ENCODE measurements around the gene UBE2R2.

- TF ChIP-seq POLR2A (IDR thresholded peaks at IDR 0.05) (no peak), CTCF (IDR thresholded peaks at IDR 0.05) (no peak), POLR2AphosphoS5 (IDR thresholded peaks at IDR 0.05) (no peak)
Observed at GRCh38 chr9:33927694-33928093, 110.7 kb downstream of the UBE2R2 start.

Measured in upper lobe of left lung (tissue), 4 donors.